Stimulated activated CD8-positive, alpha-beta memory T cell treated with anti-CD3 and anti-CD28 coated beads, Interleukin-2, amount 100 ng/mL, for 48 hours (primary cell): ENCODE data around the gene SLC6A5.

ENCODE experiments used
- DNase-seq, 2 donors: peaks; one replicate each; pipeline ENCODE4 v3.0.0-alpha.2; 2020; ENCODE audit warnings: low read depth in 2 of 2

SLC6A5 gene

GRCh38 chr11:20620988-20621387, 21.6 kb downstream of the SLC6A5 start:
- no peak for DNase-seq

GRCh38 chr11:20621679-20622078, 22.3 kb downstream of the SLC6A5 start:
- no peak for DNase-seq

DNA sequence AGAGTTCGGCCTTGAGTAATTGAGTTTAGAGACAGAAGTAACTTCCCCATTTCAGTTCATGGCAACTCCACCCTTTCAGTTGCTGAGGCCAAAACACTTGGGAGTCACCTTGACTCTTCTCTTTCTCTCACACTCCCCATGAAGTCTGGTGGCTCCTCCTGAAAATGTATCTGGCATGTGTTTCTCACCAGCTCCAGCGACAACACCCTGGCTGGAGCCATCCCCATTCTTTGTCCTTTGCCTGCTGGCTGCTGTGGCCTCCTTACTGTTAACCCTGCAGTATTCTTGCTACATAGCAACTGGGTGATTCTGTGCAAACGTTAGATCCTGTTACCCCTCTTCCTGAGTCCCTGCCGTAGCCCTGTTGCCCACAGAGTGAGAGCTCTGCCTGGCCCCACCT, 23.8 kb downstream of the SLC6A5 start:
- no peak for DNase-seq

- DNase-seq = no peak
Measured at GRCh38 chr11:20626279-20626678, 26.9 kb downstream of the SLC6A5 start.

GRCh38 chr11:20627026-20627425, 27.6 kb downstream of the SLC6A5 start:
- DNase-seq = no peak

- no peak for DNase-seq
Measured at GRCh38 chr11:20627701-20628100, 28.3 kb downstream of the SLC6A5 start.

DNA sequence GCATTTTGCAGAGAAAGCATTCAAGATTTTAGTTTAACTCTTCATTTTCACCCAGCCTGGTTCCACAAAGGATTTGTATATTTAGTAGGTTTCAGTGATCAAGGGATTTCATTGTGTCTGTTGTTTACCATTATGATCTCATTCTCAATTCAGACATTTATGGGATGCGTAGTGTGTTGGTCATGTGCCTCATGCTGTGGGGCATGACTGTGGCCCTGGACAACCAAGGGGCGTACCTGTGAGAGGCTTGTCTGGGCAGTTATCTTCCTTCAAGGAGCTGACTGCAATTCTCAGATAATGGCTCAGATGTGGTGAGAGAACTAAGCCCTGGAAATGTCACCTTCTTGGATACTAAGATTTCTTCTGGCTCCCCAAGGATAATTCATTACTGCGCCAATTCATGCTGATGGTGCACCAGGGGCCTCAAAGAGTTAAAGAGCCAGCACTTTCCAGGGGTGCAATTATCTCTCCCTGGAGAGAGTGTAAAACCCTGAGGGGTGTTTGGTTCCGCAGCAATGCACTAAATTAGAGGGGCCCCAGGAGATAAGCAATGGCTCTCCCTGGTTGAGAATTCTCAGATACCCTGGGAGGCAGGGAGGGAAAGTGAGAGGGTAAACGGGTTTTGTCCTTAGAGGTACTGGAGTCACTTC, 32.2 kb downstream of the SLC6A5 start:
- DNase-seq = no peak

DNA sequence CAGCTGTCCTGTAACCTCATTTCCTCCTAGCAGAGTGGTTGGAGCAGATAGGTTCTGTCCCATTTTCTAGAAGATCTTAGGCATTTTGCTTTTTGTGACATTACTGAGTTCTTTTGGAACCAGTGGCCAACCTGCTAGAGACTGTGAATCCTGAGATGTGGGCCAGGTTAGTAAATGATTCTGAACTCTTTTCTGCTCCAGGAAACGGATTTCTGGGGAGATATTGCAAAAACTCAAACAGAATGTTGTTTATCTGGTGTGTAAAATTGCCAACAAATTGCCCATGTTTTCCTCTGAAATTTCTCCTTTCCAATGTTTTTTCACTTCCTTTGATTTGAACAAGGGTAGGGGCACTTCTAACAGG, 32.7 kb downstream of the SLC6A5 start:
- no peak for DNase-seq

DNA sequence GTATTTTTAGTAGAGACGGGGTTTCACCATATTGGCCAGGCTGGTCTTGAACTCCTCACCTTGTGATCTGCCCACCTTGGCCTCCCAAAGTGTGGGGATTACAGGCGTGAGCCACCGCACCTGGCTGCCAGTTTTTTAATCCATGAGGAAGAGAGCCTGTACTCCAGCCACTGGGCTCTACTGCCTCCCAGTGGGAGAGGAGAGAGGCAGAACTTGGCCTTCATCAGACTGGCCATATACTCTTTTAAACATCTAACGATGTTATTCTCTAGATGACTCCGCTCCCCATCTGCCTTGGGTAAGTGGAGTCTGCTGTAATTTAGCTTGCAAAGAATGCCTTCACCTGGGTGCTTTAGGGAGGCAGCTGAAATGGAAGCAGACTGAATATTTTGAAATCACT, 34.6 kb downstream of the SLC6A5 start:
- DNase-seq = no peak

DNA sequence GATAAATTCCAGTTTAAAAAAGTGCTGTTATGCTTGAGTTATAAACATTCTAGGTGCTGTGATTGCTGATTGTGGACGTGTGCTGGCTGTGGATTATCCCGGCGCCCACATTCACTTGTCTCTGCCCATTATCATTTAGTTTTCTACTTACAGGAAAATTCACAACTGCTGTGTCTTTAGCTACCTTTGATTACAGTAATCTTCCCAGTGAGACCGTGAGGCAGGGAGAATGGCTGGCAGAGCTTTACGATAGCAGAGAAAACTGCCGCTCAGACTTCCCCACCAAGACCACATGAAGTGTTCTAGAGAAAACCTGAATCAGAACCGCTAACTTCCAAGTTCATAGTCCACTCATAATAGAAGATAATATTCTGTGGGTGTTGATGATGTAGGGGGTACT, 35.4 kb downstream of the SLC6A5 start:
- DNase-seq = no peak

DNA sequence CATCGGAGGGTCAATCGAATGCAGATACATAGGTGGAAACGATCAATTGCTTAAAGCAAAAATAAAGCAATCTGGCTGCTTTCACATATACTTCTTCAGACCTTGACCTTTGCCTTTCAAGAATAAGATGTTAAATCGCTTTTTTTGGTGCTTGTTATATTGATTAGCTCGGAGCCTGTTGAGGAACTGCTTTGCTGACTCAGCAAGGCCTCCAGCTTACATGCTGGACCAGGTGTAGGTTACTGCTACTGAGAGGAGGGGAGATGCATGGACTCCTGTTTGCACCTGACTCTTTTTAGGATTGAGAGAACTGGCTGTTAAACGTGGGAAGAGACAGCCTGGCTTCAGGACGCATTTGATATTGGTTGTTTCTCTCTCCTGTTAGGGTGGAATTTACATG, 38.7 kb downstream of the SLC6A5 start:
- no peak for DNase-seq

DNA sequence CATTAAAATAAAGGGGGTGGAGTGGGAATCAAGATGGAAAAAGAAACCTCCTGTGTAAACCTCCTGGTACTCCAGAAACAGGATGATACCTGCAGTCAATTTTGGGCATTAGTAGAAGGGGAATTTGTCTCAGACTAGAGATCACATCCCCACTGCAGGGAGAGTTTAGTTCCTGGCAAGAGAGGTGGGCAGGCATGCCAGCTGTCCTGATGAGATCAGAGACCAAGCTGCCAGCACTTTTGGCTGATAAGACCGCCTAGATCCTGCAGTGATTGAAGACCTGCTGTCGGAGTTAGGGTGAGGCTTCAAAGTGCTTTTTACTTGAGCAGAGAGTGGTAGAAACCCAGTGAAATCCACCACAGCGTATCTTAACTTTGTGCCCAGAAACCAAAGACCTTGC, 40.3 kb downstream of the SLC6A5 start:
- no peak for DNase-seq

DNA sequence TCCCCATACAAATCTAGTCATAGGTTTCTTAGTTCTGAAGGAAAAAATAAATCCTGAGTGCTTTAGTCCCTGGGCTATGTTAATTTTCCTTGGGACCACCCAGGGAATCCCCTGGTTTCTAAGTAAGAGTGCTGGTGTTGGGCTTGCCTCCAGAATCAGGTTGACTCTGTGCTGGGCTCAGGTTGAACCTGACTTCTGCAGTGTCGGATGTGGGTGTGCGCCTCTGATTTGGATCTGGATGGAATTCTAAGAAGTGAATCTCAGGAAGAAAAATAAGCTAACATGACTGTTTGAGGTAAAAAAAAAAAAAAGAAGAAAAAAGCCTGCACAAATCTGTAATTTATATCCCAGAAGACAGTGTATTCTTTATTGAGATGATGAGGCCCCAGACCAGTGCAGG, 41.0 kb downstream of the SLC6A5 start:
- DNase-seq = no peak

DNA sequence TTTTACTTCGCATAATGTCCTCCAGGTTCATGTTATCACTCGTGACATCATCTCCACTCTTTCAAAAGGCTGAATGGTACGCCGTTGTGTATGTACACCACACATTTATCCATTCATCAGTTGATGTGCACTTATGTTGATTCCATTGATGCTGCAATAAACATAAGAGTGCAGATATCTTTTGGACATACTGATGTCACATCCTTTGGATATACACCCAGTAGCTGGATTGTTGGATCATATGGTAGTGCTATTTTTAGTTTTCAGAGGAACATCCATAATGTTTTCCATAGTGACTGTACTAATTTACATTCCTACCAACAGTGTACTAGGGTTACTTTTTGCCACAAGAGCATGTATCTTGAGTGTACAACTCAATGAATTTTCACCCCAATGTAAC, 45.0 kb downstream of the SLC6A5 start:
- DNase-seq = no peak

- no peak for DNase-seq
Measured at GRCh38 chr11:20647976-20648565, 48.7 kb downstream of the SLC6A5 start.

DNA sequence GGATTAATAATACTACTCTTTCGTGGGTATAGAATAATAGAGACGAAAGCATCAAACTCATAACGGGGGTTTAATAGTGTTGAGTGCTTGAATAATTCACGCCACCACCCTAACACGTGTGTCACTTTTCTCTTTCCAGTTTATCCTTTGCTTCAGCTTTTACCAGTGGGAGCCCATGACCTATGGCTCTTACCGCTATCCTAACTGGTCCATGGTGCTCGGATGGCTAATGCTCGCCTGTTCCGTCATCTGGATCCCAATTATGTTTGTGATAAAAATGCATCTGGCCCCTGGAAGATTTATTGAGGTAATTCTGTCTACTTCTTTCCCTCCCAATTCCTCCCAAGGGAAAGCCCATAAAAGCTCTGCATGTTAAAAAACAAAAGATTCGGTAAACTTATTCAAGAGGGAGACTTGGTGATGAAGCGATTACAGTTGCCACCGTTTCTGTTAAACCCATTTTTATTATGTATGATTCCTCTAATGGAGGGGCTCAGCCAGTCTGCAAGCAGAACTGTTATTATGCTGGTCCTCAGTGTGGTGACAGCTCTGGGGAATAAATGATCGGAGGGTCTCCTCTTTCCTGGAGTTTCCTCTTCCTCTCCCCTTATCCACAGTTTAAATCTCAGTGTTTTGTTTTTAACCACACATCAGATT, 52.9 kb downstream of the SLC6A5 start:
- no peak for DNase-seq

DNA sequence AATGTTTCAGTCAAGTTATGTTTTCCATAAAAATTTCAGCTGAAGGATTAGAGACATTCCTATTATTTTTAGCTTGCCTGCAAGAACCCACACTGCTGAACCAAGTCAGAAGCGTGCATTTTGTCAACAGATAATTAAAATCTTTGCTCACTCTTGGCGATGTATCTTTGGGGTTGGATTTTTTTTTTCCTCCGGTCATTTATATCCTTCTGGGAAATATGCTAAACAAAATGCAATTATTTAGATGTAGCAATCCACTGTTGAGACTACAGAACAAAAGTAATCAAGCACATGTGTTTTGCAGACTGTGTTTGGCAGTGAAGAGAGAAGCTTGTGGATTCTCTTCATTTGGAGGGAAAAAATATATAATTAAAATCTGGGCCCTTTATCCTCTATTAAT, 54.6 kb downstream of the SLC6A5 start:
- DNase-seq = no peak

DNA sequence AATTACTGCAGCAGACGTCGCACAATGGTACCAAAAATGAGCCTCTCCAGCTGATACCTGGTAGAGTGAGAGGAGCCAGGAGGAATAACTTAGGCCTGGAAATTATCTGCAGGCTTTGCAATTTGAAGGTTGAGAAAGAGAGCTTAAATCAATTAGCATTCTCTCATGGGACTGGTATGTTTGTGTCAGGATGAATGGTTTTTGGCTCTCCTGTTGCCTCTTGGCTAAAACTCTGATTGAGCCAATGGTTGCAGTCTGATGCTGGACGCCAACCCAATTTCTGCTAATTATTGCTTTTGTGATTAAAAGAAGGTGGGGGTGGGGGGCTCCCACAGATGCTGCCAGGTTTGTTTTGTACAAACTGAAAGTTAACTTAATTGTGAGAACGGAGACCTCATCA, 57.5 kb downstream of the SLC6A5 start:
- no peak for DNase-seq

- no peak for DNase-seq
Measured at GRCh38 chr11:20658135-20658534, 58.7 kb downstream of the SLC6A5 start.

GRCh38 chr11:20661445-20661844, 62.0 kb downstream of the SLC6A5 start:
- no peak for DNase-seq

DNA sequence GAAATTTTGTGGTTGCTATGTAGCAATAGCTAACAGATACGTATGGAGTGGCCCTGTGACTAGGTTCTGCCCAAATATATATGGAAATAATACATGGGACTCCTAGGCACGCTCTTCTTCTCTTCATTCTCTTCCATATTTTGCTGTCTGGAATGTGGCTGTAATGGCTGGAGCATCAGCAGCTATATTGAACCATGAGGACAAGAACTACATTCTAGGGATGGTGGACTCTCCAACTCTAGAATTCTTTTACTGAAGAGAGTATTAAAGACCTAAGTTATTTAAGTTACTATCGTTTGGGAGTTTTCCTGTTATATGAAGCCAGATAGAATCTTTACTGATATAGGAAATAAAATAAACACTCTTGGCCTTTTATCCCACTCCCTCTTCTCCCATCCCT, 62.4 kb downstream of the SLC6A5 start:
- DNase-seq = no peak

GRCh38 chr11:20668131-20668809, 68.9 kb downstream of the SLC6A5 start:
- no peak for DNase-seq
